ENCODE measurements around the gene HDAC3.

HDAC3 gene

DNA sequence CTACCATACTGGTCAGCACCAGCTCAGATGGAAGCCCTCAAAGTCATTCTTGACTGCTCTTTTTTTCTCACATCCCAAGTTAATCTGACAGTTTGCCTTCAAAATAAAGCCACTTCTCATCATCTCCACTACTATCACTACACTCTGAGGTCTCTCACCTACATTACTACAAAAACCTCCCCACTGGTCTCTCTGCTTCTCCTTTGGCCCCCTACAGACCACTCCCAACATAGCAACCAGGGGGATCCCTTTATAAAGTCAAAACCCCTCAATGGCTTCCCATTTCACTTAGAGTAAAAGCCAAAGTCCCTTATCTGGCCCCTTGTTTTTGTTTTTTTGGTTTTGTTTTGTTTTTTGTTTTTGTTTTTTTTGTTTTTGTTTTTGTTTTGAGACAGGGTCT, 40.8 kb upstream of the HDAC3 start:
- DNase-seq (ENCODE audit: low read depth in 1 of 2, low spot score in 1 of 2): no peak
- H3K27me3 ChIP-seq (ENCODE audit: insufficient read depth, poor library complexity, severe bottlenecking): no peaks in the 10 kb centered on the region
- TF ChIP-seq SPI1 (IDR thresholded peaks at IDR 0.05; ENCODE audit: borderline replicate concordance, low read depth) (no peak), GABPA (IDR thresholded peaks at IDR 0.05; ENCODE audit: low read depth) (no peak), POLR2AphosphoS5 (IDR thresholded peaks at IDR 0.05; ENCODE audit: low read depth) (no peak)
- TF ChIP-seq, protein P1, sequence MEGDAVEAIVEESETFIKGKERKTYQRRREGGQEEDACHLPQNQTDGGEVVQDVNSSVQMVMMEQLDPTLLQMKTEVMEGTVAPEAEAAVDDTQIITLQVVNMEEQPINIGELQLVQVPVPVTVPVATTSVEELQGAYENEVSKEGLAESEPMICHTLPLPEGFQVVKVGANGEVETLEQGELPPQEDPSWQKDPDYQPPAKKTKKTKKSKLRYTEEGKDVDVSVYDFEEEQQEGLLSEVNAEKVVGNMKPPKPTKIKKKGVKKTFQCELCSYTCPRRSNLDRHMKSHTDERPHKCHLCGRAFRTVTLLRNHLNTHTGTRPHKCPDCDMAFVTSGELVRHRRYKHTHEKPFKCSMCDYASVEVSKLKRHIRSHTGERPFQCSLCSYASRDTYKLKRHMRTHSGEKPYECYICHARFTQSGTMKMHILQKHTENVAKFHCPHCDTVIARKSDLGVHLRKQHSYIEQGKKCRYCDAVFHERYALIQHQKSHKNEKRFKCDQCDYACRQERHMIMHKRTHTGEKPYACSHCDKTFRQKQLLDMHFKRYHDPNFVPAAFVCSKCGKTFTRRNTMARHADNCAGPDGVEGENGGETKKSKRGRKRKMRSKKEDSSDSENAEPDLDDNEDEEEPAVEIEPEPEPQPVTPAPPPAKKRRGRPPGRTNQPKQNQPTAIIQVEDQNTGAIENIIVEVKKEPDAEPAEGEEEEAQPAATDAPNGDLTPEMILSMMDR (IDR thresholded peaks at IDR 0.05; ENCODE audit: insufficient read depth, low read length): no peak
- TF ChIP-seq, protein P2, sequence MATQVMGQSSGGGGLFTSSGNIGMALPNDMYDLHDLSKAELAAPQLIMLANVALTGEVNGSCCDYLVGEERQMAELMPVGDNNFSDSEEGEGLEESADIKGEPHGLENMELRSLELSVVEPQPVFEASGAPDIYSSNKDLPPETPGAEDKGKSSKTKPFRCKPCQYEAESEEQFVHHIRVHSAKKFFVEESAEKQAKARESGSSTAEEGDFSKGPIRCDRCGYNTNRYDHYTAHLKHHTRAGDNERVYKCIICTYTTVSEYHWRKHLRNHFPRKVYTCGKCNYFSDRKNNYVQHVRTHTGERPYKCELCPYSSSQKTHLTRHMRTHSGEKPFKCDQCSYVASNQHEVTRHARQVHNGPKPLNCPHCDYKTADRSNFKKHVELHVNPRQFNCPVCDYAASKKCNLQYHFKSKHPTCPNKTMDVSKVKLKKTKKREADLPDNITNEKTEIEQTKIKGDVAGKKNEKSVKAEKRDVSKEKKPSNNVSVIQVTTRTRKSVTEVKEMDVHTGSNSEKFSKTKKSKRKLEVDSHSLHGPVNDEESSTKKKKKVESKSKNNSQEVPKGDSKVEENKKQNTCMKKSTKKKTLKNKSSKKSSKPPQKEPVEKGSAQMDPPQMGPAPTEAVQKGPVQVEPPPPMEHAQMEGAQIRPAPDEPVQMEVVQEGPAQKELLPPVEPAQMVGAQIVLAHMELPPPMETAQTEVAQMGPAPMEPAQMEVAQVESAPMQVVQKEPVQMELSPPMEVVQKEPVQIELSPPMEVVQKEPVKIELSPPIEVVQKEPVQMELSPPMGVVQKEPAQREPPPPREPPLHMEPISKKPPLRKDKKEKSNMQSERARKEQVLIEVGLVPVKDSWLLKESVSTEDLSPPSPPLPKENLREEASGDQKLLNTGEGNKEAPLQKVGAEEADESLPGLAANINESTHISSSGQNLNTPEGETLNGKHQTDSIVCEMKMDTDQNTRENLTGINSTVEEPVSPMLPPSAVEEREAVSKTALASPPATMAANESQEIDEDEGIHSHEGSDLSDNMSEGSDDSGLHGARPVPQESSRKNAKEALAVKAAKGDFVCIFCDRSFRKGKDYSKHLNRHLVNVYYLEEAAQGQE (IDR thresholded peaks at IDR 0.05; ENCODE audit: insufficient replicate concordance, low read depth): no peak
- no peak overlapping the region for H3K27ac ChIP-seq (replicated peaks)
- no peak overlapping the region for H3K4me3 ChIP-seq (replicated peaks; ENCODE audit: insufficient read depth, low read length)

DNA sequence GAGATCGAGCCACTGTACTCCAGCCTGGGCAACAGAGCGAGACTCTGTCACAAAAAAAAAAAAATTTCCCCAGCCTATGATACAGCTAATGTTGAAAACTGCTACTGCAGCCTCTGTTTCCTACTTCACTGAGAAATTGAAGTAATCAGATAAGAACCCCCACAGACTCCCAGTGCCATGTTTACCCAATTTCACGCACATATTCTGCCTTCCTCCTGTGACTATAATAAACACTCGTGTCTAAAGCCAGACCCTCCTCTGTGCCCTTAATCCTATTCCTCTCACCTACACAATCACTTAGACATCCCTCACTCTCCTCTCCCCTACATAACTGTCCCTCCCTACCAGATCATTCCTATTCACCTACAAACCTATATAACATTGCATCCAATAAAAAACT, 39.0 kb upstream of the HDAC3 start:
- no peak overlapping the region for H3K4me3 ChIP-seq (replicated peaks; ENCODE audit: insufficient read depth, low read length)
- H3K27me3 ChIP-seq (ENCODE audit: insufficient read depth, poor library complexity, severe bottlenecking): no peaks in the 10 kb centered on the region
- no peak for DNase-seq (ENCODE audit: low read depth in 1 of 2, low spot score in 1 of 2)
- no peak for TF ChIP-seq SPI1 (IDR thresholded peaks at IDR 0.05; ENCODE audit: borderline replicate concordance, low read depth)
- TF ChIP-seq POLR2AphosphoS5 (IDR thresholded peaks at IDR 0.05; ENCODE audit: low read depth): no peak
- no peak for TF ChIP-seq GABPA (IDR thresholded peaks at IDR 0.05; ENCODE audit: low read depth)
- TF ChIP-seq, protein P1 (IDR thresholded peaks at IDR 0.05; ENCODE audit: insufficient read depth, low read length): no peak
- TF ChIP-seq, protein P2 (IDR thresholded peaks at IDR 0.05; ENCODE audit: insufficient replicate concordance, low read depth): no peak
- no peak overlapping the region for H3K27ac ChIP-seq (replicated peaks)

DNA sequence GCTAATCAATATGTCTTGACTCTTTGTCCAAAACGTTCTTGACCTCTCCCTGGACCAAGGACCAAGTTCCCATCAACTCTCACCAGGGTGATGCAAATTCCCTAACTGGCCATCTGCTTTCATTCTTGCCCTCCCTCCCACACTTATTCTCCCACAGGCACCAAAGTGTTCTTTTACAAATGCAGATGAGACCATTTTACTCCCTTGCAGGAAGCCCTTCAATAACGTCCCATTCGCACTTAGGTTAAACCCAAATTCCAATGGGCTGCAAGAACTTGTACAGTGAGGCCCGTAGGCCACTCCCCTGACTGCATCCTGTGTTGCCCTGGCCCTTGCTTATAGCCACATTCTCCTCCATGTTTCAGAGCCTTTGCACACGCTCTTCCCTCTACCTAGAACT, 38.1 kb upstream of the HDAC3 start:
- no peak for DNase-seq (ENCODE audit: low read depth in 1 of 2, low spot score in 1 of 2)
- no peaks in the 10 kb centered on the region for H3K27me3 ChIP-seq (ENCODE audit: insufficient read depth, poor library complexity, severe bottlenecking)
- H3K27ac ChIP-seq (replicated peaks): no peak overlapping the region
- no peak overlapping the region for H3K4me3 ChIP-seq (replicated peaks; ENCODE audit: insufficient read depth, low read length)
- TF ChIP-seq POLR2AphosphoS5 (IDR thresholded peaks at IDR 0.05; ENCODE audit: low read depth) (no peak), GABPA (IDR thresholded peaks at IDR 0.05; ENCODE audit: low read depth) (no peak), SPI1 (IDR thresholded peaks at IDR 0.05; ENCODE audit: borderline replicate concordance, low read depth) (no peak)
- TF ChIP-seq, protein P2 (IDR thresholded peaks at IDR 0.05; ENCODE audit: insufficient replicate concordance, low read depth): no peak
- TF ChIP-seq, protein P1 (IDR thresholded peaks at IDR 0.05; ENCODE audit: insufficient read depth, low read length): no peak
